IMR-90 (cell line): ENCODE results near the gene PHLDA2. TPM values are rescaled to one million over a fixed set of nuclear protein-coding genes. Genes with fewer than 3 reads are reported as not detected.

Experiments
- ATAC-seq: fragments of 200-7000 bp; cut with Tn5 transposase; 2 replicates; pipeline ENCODE4 v1.9.1; 2020; ENCODE audit warnings: low read depth, mild to moderate bottlenecking, moderate library complexity
- BruUV-seq: library from RNA; stranded (reverse); fragments of 400-500 nt; replicated peaks from 2 replicates; lab custom pipeline; 2021; lab: Mats Ljungman, UMichigan
- CTCF ChIA-PET: fragments of 300-600 bp; formaldehyde crosslinking; extraction: SDS; loops from one replicate; lab custom pipeline; 2021; ENCODE audit warnings: antibody characterized with exemption; lab: Yijun Ruan, JAX
- POLR2A ChIA-PET: fragments of 300-600 bp; sonication (Branson Sonifier 250); formaldehyde crosslinking; loops from one replicate; lab custom pipeline; 2022; ENCODE audit warnings: antibody characterized with exemption; ENCODE audit not compliant: unreplicated experiment; lab: Charles Lee
- DNase-seq: peaks from one replicate; pipeline ENCODE4 v3.0.0; 2013
- H2AFZ ChIP-seq: replicated peaks from 2 replicates; pipeline ENCODE3; 2013; ENCODE audit warnings: low read length, mild to moderate bottlenecking; ENCODE audit not compliant: poor library complexity
- H2AK5ac ChIP-seq: 2 replicates; pipeline ENCODE4 v1.6.1; 2013; ENCODE audit warnings: low read depth, low read length, inconsistent platforms
- H2AK9ac ChIP-seq: replicated peaks from 2 replicates; pipeline ENCODE3; 2013; ENCODE audit warnings: mild to moderate bottlenecking, low read depth, low read length, moderate library complexity; ENCODE audit not compliant: poor library complexity
- H2BK120ac ChIP-seq: 2 replicates; pipeline ENCODE4 v1.6.1; 2013; ENCODE audit warnings: low read depth, low read length, inconsistent platforms
- H2BK15ac ChIP-seq: 3 replicates; pipeline ENCODE4 v1.6.1; 2013; ENCODE audit warnings: low read depth, low read length, inconsistent platforms
- H2BK20ac ChIP-seq: 2 replicates; pipeline ENCODE4 v1.6.1; 2013; ENCODE audit warnings: low read depth, mild to moderate bottlenecking, inconsistent platforms, low read length, moderate library complexity
- H2BK5ac ChIP-seq: 2 replicates; pipeline ENCODE4 v1.6.1; 2013; ENCODE audit warnings: mild to moderate bottlenecking, low read depth, low read length, inconsistent platforms; ENCODE audit not compliant: poor library complexity, severe bottlenecking
- H3K14ac ChIP-seq: replicated peaks from 2 replicates; pipeline ENCODE4 v1.6.1; 2013; ENCODE audit warnings: low read depth, low read length, inconsistent platforms
- H3K18ac ChIP-seq: 2 replicates; pipeline ENCODE4 v1.6.1; 2013; ENCODE audit warnings: low read depth, low read length, control low read depth
- H3K23ac ChIP-seq: 2 replicates; pipeline ENCODE4 v1.6.1; 2013; ENCODE audit warnings: low read depth, low read length, inconsistent platforms
- H3K27ac ChIP-seq: 2 replicates; pipeline ENCODE4 v1.5.1; 2013; ENCODE audit warnings: mild to moderate bottlenecking, control low read depth, low read length; ENCODE audit not compliant: insufficient read depth
- H3K27me3 ChIP-seq: 2 replicates; pipeline ENCODE4 v1.6.1; 2013; ENCODE audit warnings: low read length; ENCODE audit not compliant: control insufficient read depth, insufficient read depth
- H3K36me3 ChIP-seq: 2 replicates; pipeline ENCODE4 v1.6.1; 2013; ENCODE audit warnings: low read length, mixed read lengths; ENCODE audit not compliant: control insufficient read depth, insufficient read depth
- H3K4ac ChIP-seq: 2 replicates; pipeline ENCODE4 v1.6.1; 2013; ENCODE audit warnings: low read depth, low read length, inconsistent platforms
- H3K4me1 ChIP-seq: 2 replicates; pipeline ENCODE4 v1.6.1; 2013; ENCODE audit warnings: low read length, mixed read lengths; ENCODE audit not compliant: control insufficient read depth, insufficient read depth
- H3K4me2 ChIP-seq: 2 replicates; pipeline ENCODE4 v1.6.1; 2013; ENCODE audit warnings: low read depth, mild to moderate bottlenecking, control low read depth, low read length, moderate library complexity
- H3K4me3 ChIP-seq: 2 replicates; pipeline ENCODE4 v1.5.1; 2013; ENCODE audit warnings: low read depth, mild to moderate bottlenecking, control low read depth, low read length, moderate library complexity; ENCODE audit not compliant: insufficient read depth
- H3K56ac ChIP-seq: 2 replicates; pipeline ENCODE4 v1.6.1; 2013; ENCODE audit warnings: low read length, inconsistent platforms; ENCODE audit not compliant: insufficient read depth; ENCODE audit errors: extremely low read depth
- H3K79me1 ChIP-seq, 2 experiments: 2 replicates each; pipeline ENCODE4 v1.6.1; 2013; ENCODE audit warnings: low read length in 2 of 2, inconsistent platforms in 1 of 2, low read depth in 1 of 2
- H3K9ac ChIP-seq: 2 replicates; pipeline ENCODE4 v1.6.1; 2013; ENCODE audit warnings: low read depth, low read length, control low read depth
- H3K9me1 ChIP-seq: 2 replicates; pipeline ENCODE4 v1.6.1; 2013; ENCODE audit warnings: low read length, inconsistent platforms; ENCODE audit not compliant: insufficient read depth
- H3K9me3 ChIP-seq: 2 replicates; pipeline ENCODE4 v1.6.1; 2013; ENCODE audit warnings: low read length; ENCODE audit not compliant: control insufficient read depth, insufficient read depth
- H4K20me1 ChIP-seq: 2 replicates; pipeline ENCODE4 v1.6.1; 2013; ENCODE audit warnings: low read length, inconsistent platforms; ENCODE audit not compliant: insufficient read depth
- H4K5ac ChIP-seq: 2 replicates; pipeline ENCODE4 v1.6.1; 2013; ENCODE audit warnings: mild to moderate bottlenecking, low read depth, low read length, control low read depth
- H4K8ac ChIP-seq, 2 experiments: 2 replicates each; pipeline ENCODE4 v1.6.1; 2013; ENCODE audit warnings: low read depth in 2 of 2, low read length in 2 of 2, control low read depth in 1 of 2, inconsistent platforms in 1 of 2
- H4K91ac ChIP-seq: 2 replicates; pipeline ENCODE4 v1.6.1; 2013; ENCODE audit warnings: low read depth, low read length, inconsistent platforms; ENCODE audit not compliant: insufficient read depth
- CEBPB ChIP-seq: IDR thresholded peaks from 2 replicates; pipeline ENCODE4 v1.6.1; 2012; ENCODE audit warnings: low read depth, low read length, improper control_type of control experiment
- CTCF ChIP-seq: conservative IDR thresholded peaks from 2 replicates; pipeline ENCODE4 v1.5.1; 2012; ENCODE audit warnings: mild to moderate bottlenecking, low read depth, low read length, improper control_type of control experiment
- ELK1 ChIP-seq: fragments of 150-350 bp; IDR thresholded peaks from 2 replicates; pipeline ENCODE4 v1.6.1; 2016; ENCODE audit warnings: low read depth, mild to moderate bottlenecking, low read length, moderate library complexity, borderline replicate concordance
- FOS ChIP-seq: fragments of 150-350 bp; IDR thresholded peaks from 2 replicates; pipeline ENCODE4 v1.6.1; 2016; ENCODE audit warnings: low read depth, low read length
- MAZ ChIP-seq: IDR thresholded peaks from 2 replicates; pipeline ENCODE4 v1.6.1; 2012; ENCODE audit warnings: low read depth, mild to moderate bottlenecking, low read length, improper control_type of control experiment, moderate library complexity, borderline replicate concordance
- MXI1 ChIP-seq: IDR thresholded peaks from 2 replicates; pipeline ENCODE4 v1.6.1; 2012; ENCODE audit warnings: low read depth, mild to moderate bottlenecking, low read length, moderate library complexity, borderline replicate concordance
- NFE2L2 ChIP-seq: fragments of 150-350 bp; IDR thresholded peaks from 2 replicates; pipeline ENCODE4 v1.6.1; 2016; ENCODE audit warnings: low read depth, mild to moderate bottlenecking, low read length
- POLR2A ChIP-seq: IDR thresholded peaks from 2 replicates; pipeline ENCODE4 v1.6.1; 2012; ENCODE audit warnings: mild to moderate bottlenecking, low read depth, low read length
- RFX5 ChIP-seq: IDR thresholded peaks from 2 replicates; pipeline ENCODE4 v1.8.0; 2012; ENCODE audit warnings: low read depth, mild to moderate bottlenecking, low read length, moderate library complexity
- USF2 ChIP-seq: fragments of 150-350 bp; IDR thresholded peaks from 2 replicates; pipeline ENCODE4 v1.6.1; 2017; ENCODE audit warnings: mild to moderate bottlenecking, antibody characterized with exemption, low read length, low read depth
- WGBS, 2 experiments: methylation state at CpG; one replicate each; pipeline versions ENCODE4 v1.1.5 to v1.1.7; 2013; ENCODE audit warnings: missing lambda C conversion rate in 2 of 2; ENCODE audit not compliant: insufficient read length in 1 of 2; ENCODE audit errors: extremely low coverage in 2 of 2; 5-methylcytosine and 5-hydroxymethylcytosine counted together
- dilution Hi-C: fragments of 300-500 bp; cut with HindIII; formaldehyde crosslinking; loops from one replicate; pipeline ENCODE4 v1.14.3; 2018; ENCODE audit warnings: low sequenced_read_pairs; ENCODE audit not compliant: unreplicated experiment
- in situ Hi-C: fragments of 300-500 bp; cut with MboI; formaldehyde crosslinking; loops from 3 replicates; pipeline ENCODE4 v1.14.3; 2019; ENCODE audit warnings: low sequenced_read_pairs, inconsistent platforms, mixed read lengths
- intact Hi-C: fragments of 100-400 bp; cut with micrococcal nuclease; formaldehyde crosslinking; loops from 2 replicates; pipeline ENCODE4 v1.10.0; 2022
- polyA plus RNA-seq, 3 experiments: library from polyadenylated mRNA; depleted of rRNA; stranded (reverse); fragments of >200 nt; gene quantifications; 2 replicates each; pipeline ENCODE4 v1.2.3, GENCODE V29; 2012; ENCODE audit warnings: low replicate concordance in 1 of 3
- total RNA-seq: library from RNA; depleted of rRNA; stranded (reverse); fragments of >200 nt; gene quantifications from 2 replicates; pipeline ENCODE4 v1.2.3, GENCODE V29; 2012

The PHLDA2 gene
- total and polyA plus RNA-seq, 2 of the 4 experiments (the other 2 are of a cell fraction), result 3.8 to 89.0 TPM

- H4K91ac ChIP-seq, result no peak overlapping the region
- no peak overlapping the region for H3K56ac ChIP-seq
- no peak overlapping the region for H2BK120ac ChIP-seq
- no peak overlapping the region for H2AK9ac ChIP-seq
- no peak overlapping the region for H3K23ac ChIP-seq
- DNase-seq, result no peak
- no TSS peak for BruUV-seq
- dilution Hi-C loops (no loop called here), intact Hi-C loops (no loop called here), in situ Hi-C loops (loop anchor here (5.0 to 25.0 kb wide), 2 partner anchors 181 to 691 kb away; partner anchors contain the start of gene KCNQ1OT1)
- H2BK20ac ChIP-seq, result no peak overlapping the region
- no peaks in the 10 kb centered on the region; the same call in 1 of the 2 replicates for H3K9me1 ChIP-seq
- ChIA-PET CTCF (no interaction called here), POLR2A (no interaction called here)
- no peak overlapping the region for H2AK5ac ChIP-seq
- H3K79me1 ChIP-seq, result peaks cover 0 to 3% of the 10 kb centered on the region in 2 experiments; a peak in 1 of 4 replicates
- H4K5ac ChIP-seq, result no peak overlapping the region
- TF ChIP-seq POLR2A (no peak), CTCF (no peak), MXI1 (no peak), MAZ (no peak), CEBPB (no peak), FOS (no peak), NFE2L2 (no peak), USF2 (no peak), RFX5 (no peak), ELK1 (no peak)
- H2BK5ac ChIP-seq, result no peak overlapping the region
- H2AFZ ChIP-seq, result no peak overlapping the region
- no peak overlapping the region for H3K4me2 ChIP-seq
- H3K14ac ChIP-seq, result no peak overlapping the region
- no peaks in the 10 kb centered on the region for H3K4me1 ChIP-seq
- peaks cover 5% of the 10 kb centered on the region; the same call in 1 of the 2 replicates for H4K20me1 ChIP-seq
- peaks cover 7% of the 10 kb centered on the region; the same call in 1 of the 2 replicates for H3K36me3 ChIP-seq
- no peak overlapping the region for H3K27ac ChIP-seq
- no peak overlapping the region for H3K4me3 ChIP-seq
- peaks cover 12% of the 10 kb centered on the region for H3K9me3 ChIP-seq
- ATAC-seq, result no peak
- no peak overlapping the region for H3K4ac ChIP-seq
- peaks cover 11% of the 10 kb centered on the region for H3K27me3 ChIP-seq
- no peak overlapping the region for H3K9ac ChIP-seq
- no peak overlapping the region for H2BK15ac ChIP-seq
- no peak overlapping the region for H3K18ac ChIP-seq
- no peak overlapping the region for H4K8ac ChIP-seq
- 90% methylated on average over 6 of the region's 8 CpGs; no CpG with 5 or more reads in 1 of the 2 experiments for WGBS, 2 experiments
Measured at GRCh38 chr11:2878782-2879181, 50.4 kb downstream of the PHLDA2 start.
